ENCODE results near the gene NOL4L.

NOL4L gene

GRCh38 chr20:32444474-32445220, 140.5 kb downstream of the NOL4L start:
- no peak for DNase-seq (ENCODE audit: low spot score)

- no peak for DNase-seq (ENCODE audit: low spot score)
These were observed 141.7 kb downstream of the NOL4L start for GRCh38 chr20:32443386-32443974.

- no peak for DNase-seq (ENCODE audit: low spot score)
These were observed 142.3 kb downstream of the NOL4L start for GRCh38 chr20:32442630-32443373.

- DNase-seq (ENCODE audit: low spot score): no peak
These were observed 143.5 kb downstream of the NOL4L start for GRCh38 chr20:32441638-32442037.

GRCh38 chr20:32440758-32441078, 144.4 kb downstream of the NOL4L start:
- DNase-seq (ENCODE audit: low spot score): no peak

- DNase-seq (ENCODE audit: low spot score): no peak
These were observed 144.9 kb downstream of the NOL4L start for GRCh38 chr20:32440069-32440757.

GRCh38 chr20:32439132-32439829, 145.9 kb downstream of the NOL4L start:
- DNase-seq (ENCODE audit: low spot score): no peak

- DNase-seq (ENCODE audit: low spot score): no peak
These were observed 146.7 kb downstream of the NOL4L start for GRCh38 chr20:32438331-32438858.

GRCh38 chr20:32437391-32438074, 147.6 kb downstream of the NOL4L start:
- no peak for DNase-seq (ENCODE audit: low spot score)

- no peak for DNase-seq (ENCODE audit: low spot score)
These were observed 148.2 kb downstream of the NOL4L start for GRCh38 chr20:32436968-32437367.

GRCh38 chr20:32436142-32436861, 148.8 kb downstream of the NOL4L start:
- no peak for DNase-seq (ENCODE audit: low spot score)

- DNase-seq (ENCODE audit: low spot score): no peak
These were observed 149.6 kb downstream of the NOL4L start for GRCh38 chr20:32435449-32436107.

- DNase-seq (ENCODE audit: low spot score): no peak
These were observed 150.7 kb downstream of the NOL4L start for GRCh38 chr20:32434434-32434833.

GRCh38 chr20:32433311-32434021, 151.7 kb downstream of the NOL4L start:
- DNase-seq (ENCODE audit: low spot score): peak; percentile 8

- DNase-seq (ENCODE audit: low spot score): no peak
These were observed 152.9 kb downstream of the NOL4L start for GRCh38 chr20:32432277-32432676.

GRCh38 chr20:32431457-32431856, 153.7 kb downstream of the NOL4L start:
- DNase-seq (ENCODE audit: low spot score): peak; percentile 4

- DNase-seq (ENCODE audit: low spot score): peak; percentile 6
These were observed 155.3 kb downstream of the NOL4L start for GRCh38 chr20:32429745-32430360.

GRCh38 chr20:32429343-32429742, 155.8 kb downstream of the NOL4L start:
- DNase-seq (ENCODE audit: low spot score): no peak

GRCh38 chr20:32427996-32428395, 157.1 kb downstream of the NOL4L start:
- no peak for DNase-seq (ENCODE audit: low spot score)

All from HuH-7.5 (cell line).